Body of pancreas (tissue), 4 donors: ENCODE results near the gene DND1.

Experiments used
- POLR2A ChIP-seq, 3 donors: fragments of 450-650 bp; IDR thresholded peaks; one replicate each; pipeline ENCODE4 v1.6.1; 2016; ENCODE audit warnings: antibody characterized with exemption in 3 of 3, mild to moderate bottlenecking in 2 of 3
- TF ChIP-seq, protein P1 (sequence below), 7 experiments: fragments of 450-650 bp in 4 of 7; fragments of 200-600 bp in 3 of 7; sonication (generic) in 3 of 7; IDR thresholded peaks; one replicate each; pipeline ENCODE4 v1.5.1; 2016 to 2019; ENCODE audit warnings: antibody characterized with exemption in 7 of 7

DNA sequence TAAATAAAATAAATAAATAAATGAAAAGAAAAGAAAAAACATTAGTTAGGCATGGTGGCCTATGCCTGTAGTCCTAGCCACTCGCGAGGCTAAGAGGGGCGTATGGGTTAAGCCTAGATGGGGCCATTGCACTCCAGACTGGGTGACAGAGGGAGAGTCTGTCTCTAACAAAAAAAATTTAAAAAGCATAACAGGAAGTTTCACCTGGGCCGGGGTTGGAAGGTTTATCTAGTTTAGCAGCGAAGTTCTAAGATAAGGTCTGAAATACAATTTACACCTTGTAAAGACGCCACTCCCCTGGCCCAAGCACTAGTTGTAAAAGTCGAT lies 44.9 kb upstream of the DND1 start:
- no peak for TF ChIP-seq POLR2A (IDR thresholded peaks at IDR 0.05)
- TF ChIP-seq, protein P1, sequence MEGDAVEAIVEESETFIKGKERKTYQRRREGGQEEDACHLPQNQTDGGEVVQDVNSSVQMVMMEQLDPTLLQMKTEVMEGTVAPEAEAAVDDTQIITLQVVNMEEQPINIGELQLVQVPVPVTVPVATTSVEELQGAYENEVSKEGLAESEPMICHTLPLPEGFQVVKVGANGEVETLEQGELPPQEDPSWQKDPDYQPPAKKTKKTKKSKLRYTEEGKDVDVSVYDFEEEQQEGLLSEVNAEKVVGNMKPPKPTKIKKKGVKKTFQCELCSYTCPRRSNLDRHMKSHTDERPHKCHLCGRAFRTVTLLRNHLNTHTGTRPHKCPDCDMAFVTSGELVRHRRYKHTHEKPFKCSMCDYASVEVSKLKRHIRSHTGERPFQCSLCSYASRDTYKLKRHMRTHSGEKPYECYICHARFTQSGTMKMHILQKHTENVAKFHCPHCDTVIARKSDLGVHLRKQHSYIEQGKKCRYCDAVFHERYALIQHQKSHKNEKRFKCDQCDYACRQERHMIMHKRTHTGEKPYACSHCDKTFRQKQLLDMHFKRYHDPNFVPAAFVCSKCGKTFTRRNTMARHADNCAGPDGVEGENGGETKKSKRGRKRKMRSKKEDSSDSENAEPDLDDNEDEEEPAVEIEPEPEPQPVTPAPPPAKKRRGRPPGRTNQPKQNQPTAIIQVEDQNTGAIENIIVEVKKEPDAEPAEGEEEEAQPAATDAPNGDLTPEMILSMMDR (IDR thresholded peaks at IDR 0.05), result no peak
